B cell (primary cell): ENCODE data around the gene GPR152. TPM values are rescaled to one million over a fixed set of nuclear protein-coding genes. Genes with fewer than 3 reads are reported as not detected.

Source experiments
- ATAC-seq: fragments of 200-7000 bp; cut with Tn5 transposase; one replicate; pipeline ENCODE4 v1.10.0; 2021; ENCODE audit warnings: low read depth, mild to moderate bottlenecking, moderate number of reproducible peaks, moderate library complexity
- CTCF ChIA-PET: fragments of 350-600 bp; sonication (Branson Sonifier 250); formaldehyde crosslinking; loops from one replicate; lab custom pipeline; 2021; ENCODE audit warnings: antibody characterized with exemption, inconsistent platforms; lab: Charles Lee
- POLR2A ChIA-PET: fragments of 350-600 bp; sonication (Branson Sonifier 250); formaldehyde crosslinking; loops from one replicate; lab custom pipeline; 2021; ENCODE audit warnings: antibody characterized with exemption; lab: Charles Lee
- DNase-seq: peaks from one replicate; pipeline ENCODE4 v3.0.0; 2013
- H2AFZ ChIP-seq: 2 replicates; pipeline ENCODE4 v1.6.1; 2012; ENCODE audit warnings: mild to moderate bottlenecking, low read depth, low read length; ENCODE audit not compliant: insufficient read depth, poor library complexity, severe bottlenecking
- H3K27ac ChIP-seq, 2 donors: 1 replicate in 1 of 2; 2 replicates in 1 of 2; pipeline ENCODE4 v1.5.1; 2012 to 2013; ENCODE audit warnings: low read length in 2 of 2, mild to moderate bottlenecking in 2 of 2, moderate library complexity in 1 of 2
- H3K27me3 ChIP-seq, 4 experiments: fragments of 200-600 bp in 1 of 4; sonication (generic) in 1 of 4; replicated peaks in 1 of 4; 1 replicate in 2 of 4; 2 replicates in 2 of 4; pipeline versions ENCODE4 v1.6.1 to v1.7.0; 2013 to 2016; ENCODE audit warnings: low read length in 3 of 4, mild to moderate bottlenecking in 2 of 4, mixed read lengths in 1 of 4, moderate library complexity in 1 of 4; ENCODE audit not compliant: insufficient read depth in 4 of 4, control insufficient read depth in 3 of 4; ENCODE audit errors: control extremely low read depth in 1 of 4
- H3K36me3 ChIP-seq, 2 experiments: replicated peaks in 1 of 2; 1 replicate in 1 of 2; 2 replicates in 1 of 2; pipeline versions ENCODE4 v1.6.1 to v1.7.1; 2013; ENCODE audit warnings: low read length in 1 of 2; ENCODE audit not compliant: insufficient read depth in 2 of 2, control insufficient read depth in 1 of 2; ENCODE audit errors: control extremely low read depth in 1 of 2, extremely low read depth in 1 of 2
- H3K4me1 ChIP-seq, 2 donors: fragments of 200-600 bp in 1 of 2; sonication (generic) in 1 of 2; 1 replicate in 1 of 2; 2 replicates in 1 of 2; pipeline versions ENCODE4 v1.5.1 to v1.6.1; 2013 to 2017; ENCODE audit warnings: low read length in 2 of 2; ENCODE audit not compliant: control insufficient read depth in 2 of 2, insufficient read depth in 2 of 2
- H3K4me2 ChIP-seq: replicated peaks from 2 replicates; pipeline ENCODE3; 2012; ENCODE audit warnings: mild to moderate bottlenecking, low read depth, low read length; ENCODE audit not compliant: poor library complexity, severe bottlenecking
- H3K4me3 ChIP-seq, 5 experiments: fragments of 200-600 bp in 1 of 5; sonication (generic) in 1 of 5; 1 replicate in 3 of 5; 2 replicates in 2 of 5; pipeline versions ENCODE4 v1.5.1 to v1.7.0; 2011 to 2016; ENCODE audit warnings: low read length in 4 of 5, mild to moderate bottlenecking in 4 of 5, low read depth in 2 of 5, control low read depth in 1 of 5, moderate library complexity in 1 of 5; ENCODE audit not compliant: insufficient read depth in 1 of 5; ENCODE audit errors: control extremely low read depth in 1 of 5, extremely low read depth in 1 of 5
- H3K79me2 ChIP-seq: fragments of 200-600 bp; sonication (generic); one replicate; pipeline ENCODE4 v1.6.0; 2016; ENCODE audit warnings: low read length; ENCODE audit not compliant: control insufficient read depth, insufficient read depth
- H3K9ac ChIP-seq: fragments of 200-600 bp; sonication (generic); 2 replicates; pipeline ENCODE4 v1.6.1; 2017; ENCODE audit warnings: mild to moderate bottlenecking, low read length, moderate library complexity
- H3K9me3 ChIP-seq, 3 donors: one replicate each; pipeline versions ENCODE4 v1.6.1 to v1.7.1; 2013; ENCODE audit warnings: low read length in 2 of 3; ENCODE audit not compliant: control insufficient read depth in 2 of 3, insufficient read depth in 1 of 3; ENCODE audit errors: control extremely low read depth in 1 of 3
- H4K20me1 ChIP-seq: 2 replicates; pipeline ENCODE4 v1.6.0; 2012; ENCODE audit warnings: mild to moderate bottlenecking, low read length; ENCODE audit not compliant: insufficient read depth, control insufficient read depth, poor library complexity, severe bottlenecking
- H3K27ac Mint-ChIP-seq: one replicate; pipeline ENCODE4 v1.8.0; 2021; ENCODE audit warnings: mixed read lengths
- H3K27me3 Mint-ChIP-seq: one replicate; pipeline ENCODE4 v1.8.0; 2021; ENCODE audit warnings: mixed read lengths
- H3K4me1 Mint-ChIP-seq: one replicate; pipeline ENCODE4 v1.8.0; 2021; ENCODE audit warnings: mixed read lengths
- H3K4me3 Mint-ChIP-seq: one replicate; pipeline ENCODE4 v1.8.0; 2021; ENCODE audit warnings: mixed read lengths
- H3K9me3 Mint-ChIP-seq: one replicate; pipeline ENCODE4 v1.8.0; 2022; ENCODE audit warnings: mixed read lengths; ENCODE audit not compliant: insufficient read depth
- EZH2 ChIP-seq: IDR thresholded peaks from 2 replicates; pipeline ENCODE4 v1.6.1; 2012; ENCODE audit warnings: borderline replicate concordance, low read depth, mild to moderate bottlenecking, moderate library complexity, low read length; ENCODE audit not compliant: insufficient read depth, poor library complexity, severe bottlenecking
- WGBS: methylation state at CpG from one replicate; pipeline ENCODE4 v1.1.5; 2013; ENCODE audit warnings: missing lambda C conversion rate; ENCODE audit not compliant: insufficient coverage; 5-methylcytosine and 5-hydroxymethylcytosine counted together
- intact Hi-C: fragments of 100-400 bp; cut with micrococcal nuclease; formaldehyde crosslinking; loops from one replicate; pipeline ENCODE4 v1.10.0; 2022
- polyA plus RNA-seq: library from polyadenylated mRNA; depleted of rRNA; stranded (reverse); fragments of >200 nt; gene quantifications from 2 replicates; pipeline ENCODE4 v1.2.3, GENCODE V29; 2012
- total RNA-seq, 2 donors: library from RNA; stranded (reverse); fragments of 120-200 nt in 1 of 2; gene quantifications; 1 replicate in 1 of 2; 2 replicates in 1 of 2; pipeline versions ENCODE4 v1.2.3 to v1.2.4, GENCODE V29; 2013 to 2022
- TF ChIP-seq, protein P1 (sequence below): fragments of 200-600 bp; IDR thresholded peaks from one replicate; pipeline ENCODE4 v1.8.0; 2022; ENCODE audit warnings: antibody characterized with exemption, mild to moderate bottlenecking

The GPR152 gene
- total and polyA plus RNA-seq, 2 donors (not counting 1 experiment from before 2014, with no cell fraction given), result 0.24 TPM; not detected in 1

DNA sequence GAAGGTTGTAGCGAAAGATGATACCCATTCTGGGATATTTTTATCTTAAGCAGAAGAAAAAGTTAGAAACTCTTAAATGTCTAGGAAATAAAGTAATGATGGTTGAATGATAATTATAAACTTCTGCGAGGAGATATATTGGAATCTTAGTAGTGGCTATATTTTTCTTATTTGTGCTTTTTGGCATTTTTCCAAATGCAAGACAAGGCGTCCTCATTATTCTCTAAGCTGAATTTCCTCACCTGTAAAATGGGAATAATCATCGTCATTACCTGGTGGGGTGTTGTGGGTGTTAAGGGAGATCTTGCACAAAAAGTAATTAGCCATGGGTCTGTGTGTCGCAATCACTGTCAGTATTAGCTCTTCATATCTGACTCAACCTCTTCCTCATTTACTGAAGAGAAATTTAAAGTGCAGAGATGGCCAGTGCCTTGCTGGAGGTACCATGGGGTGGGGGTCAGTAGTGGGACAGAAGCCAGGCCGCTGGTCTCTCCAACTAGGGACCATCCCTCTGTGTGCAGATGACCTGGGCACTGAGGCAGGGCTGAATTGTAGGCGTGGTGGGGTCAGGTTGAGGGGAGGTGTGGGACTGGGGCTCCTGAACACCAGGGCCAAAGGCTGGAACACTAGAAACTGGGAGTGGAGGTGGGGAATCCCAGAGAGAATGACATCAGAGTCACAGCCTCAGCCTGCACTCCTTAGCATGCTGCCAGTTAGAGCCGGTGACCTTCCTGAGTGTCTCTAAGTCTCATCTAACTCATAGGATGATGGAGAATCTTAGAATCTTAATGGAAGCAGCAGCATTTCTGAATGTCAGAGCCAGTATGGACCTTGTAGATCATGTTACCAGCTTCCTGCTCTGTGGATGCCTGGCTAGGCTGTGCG, 48.5 kb upstream of the GPR152 start:
- peaks cover 39% of the 10 kb centered on the region for H3K79me2 ChIP-seq

DNA sequence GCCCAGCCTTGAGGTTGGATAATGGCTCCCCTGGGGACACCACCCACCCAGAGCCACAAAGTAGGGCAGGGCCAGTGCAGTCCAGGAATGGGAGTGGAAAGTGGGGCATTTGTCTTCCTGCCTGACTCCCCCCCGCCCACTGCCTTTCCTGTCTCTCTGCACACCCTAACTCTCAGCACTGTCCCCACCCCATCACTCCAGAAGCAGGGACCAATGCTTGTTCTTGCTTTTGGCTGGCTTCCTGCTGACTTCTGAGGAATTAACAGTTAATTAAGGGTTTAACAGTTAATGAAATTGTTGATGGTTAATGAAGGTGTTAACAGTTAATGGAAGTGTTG, 47.9 kb upstream of the GPR152 start:
- POLR2A ChIA-PET, result interaction anchor here (0.5 kb wide), 1 partner anchor 79 kb away, joined by 4 read pairs; no protein-coding TSS in a partner anchor
- Histone ChIP-seq H3K4me2 (no peak overlapping the region), H3K27ac (no peak overlapping the region), H3K79me2 (peaks cover 39% of the 10 kb centered on the region), H3K4me3 (no peak overlapping the region), H3K27me3 (no peaks in the 10 kb centered on the region), H4K20me1 (peaks cover 60% of the 10 kb centered on the region), H3K36me3 (peaks cover 0 to 72% of the 10 kb centered on the region in 2 experiments), H2AFZ (no peak overlapping the region), H3K4me1 (peaks cover 12 to 18% of the 10 kb centered on the region in 2 donors), H3K9me3 (no peaks in the 10 kb centered on the region), H3K9ac (no peak overlapping the region)
- H3K4me1 Mint-ChIP-seq, result peaks cover 22% of the 10 kb centered on the region
- CTCF ChIA-PET, result no interaction called here
- no peaks in the 10 kb centered on the region for H3K27me3 Mint-ChIP-seq
- ATAC-seq, result no peak
- intact Hi-C loops, result no loop called here
- no CpG with 5 or more reads among the region's 1 CpG for WGBS
- no peaks in the 10 kb centered on the region for H3K9me3 Mint-ChIP-seq
- no peak overlapping the region for H3K27ac Mint-ChIP-seq
- DNase-seq, result no peak
- no peak overlapping the region for H3K4me3 Mint-ChIP-seq
- TF ChIP-seq EZH2, result no peak
- TF ChIP-seq, protein P1, sequence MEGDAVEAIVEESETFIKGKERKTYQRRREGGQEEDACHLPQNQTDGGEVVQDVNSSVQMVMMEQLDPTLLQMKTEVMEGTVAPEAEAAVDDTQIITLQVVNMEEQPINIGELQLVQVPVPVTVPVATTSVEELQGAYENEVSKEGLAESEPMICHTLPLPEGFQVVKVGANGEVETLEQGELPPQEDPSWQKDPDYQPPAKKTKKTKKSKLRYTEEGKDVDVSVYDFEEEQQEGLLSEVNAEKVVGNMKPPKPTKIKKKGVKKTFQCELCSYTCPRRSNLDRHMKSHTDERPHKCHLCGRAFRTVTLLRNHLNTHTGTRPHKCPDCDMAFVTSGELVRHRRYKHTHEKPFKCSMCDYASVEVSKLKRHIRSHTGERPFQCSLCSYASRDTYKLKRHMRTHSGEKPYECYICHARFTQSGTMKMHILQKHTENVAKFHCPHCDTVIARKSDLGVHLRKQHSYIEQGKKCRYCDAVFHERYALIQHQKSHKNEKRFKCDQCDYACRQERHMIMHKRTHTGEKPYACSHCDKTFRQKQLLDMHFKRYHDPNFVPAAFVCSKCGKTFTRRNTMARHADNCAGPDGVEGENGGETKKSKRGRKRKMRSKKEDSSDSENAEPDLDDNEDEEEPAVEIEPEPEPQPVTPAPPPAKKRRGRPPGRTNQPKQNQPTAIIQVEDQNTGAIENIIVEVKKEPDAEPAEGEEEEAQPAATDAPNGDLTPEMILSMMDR, result no peak

More for the DNA sequence above, 48.5 kb upstream of the GPR152 start:
- peaks cover 0 to 66% of the 10 kb centered on the region in 2 experiments for H3K36me3 ChIP-seq
- POLR2A ChIA-PET, result no interaction called here
- no peak for DNase-seq
- intact Hi-C loops, result no loop called here
- WGBS, result 100% methylated on average over 3 of the region's 9 CpGs
- H3K4me3 Mint-ChIP-seq, result no peak overlapping the region
- ATAC-seq, result no peak
- TF ChIP-seq, protein P1, result no peak
- no peak for TF ChIP-seq EZH2
- H4K20me1 ChIP-seq, result peaks cover 64% of the 10 kb centered on the region
- H3K27me3 Mint-ChIP-seq, result no peaks in the 10 kb centered on the region
- CTCF ChIA-PET, result interaction anchor here (1.4 kb wide), 1 partner anchor 119 kb away, joined by 3 read pairs; no protein-coding TSS in a partner anchor
- H3K27me3 ChIP-seq, result no peaks in the 10 kb centered on the region
- H2AFZ ChIP-seq, result no peak overlapping the region
- H3K4me3 ChIP-seq, result no peak overlapping the region
- peaks cover 18 to 25% of the 10 kb centered on the region in 2 donors for H3K4me1 ChIP-seq
- H3K4me2 ChIP-seq, result no peak overlapping the region
- H3K9ac ChIP-seq, result no peak overlapping the region
- no peaks in the 10 kb centered on the region for H3K9me3 ChIP-seq
- H3K9me3 Mint-ChIP-seq, result no peaks in the 10 kb centered on the region
- no peak overlapping the region for H3K27ac ChIP-seq
- H3K27ac Mint-ChIP-seq, result no peak overlapping the region
- H3K4me1 Mint-ChIP-seq, result peaks cover 28% of the 10 kb centered on the region
